GM12864 (cell line): ENCODE measurements around the gene ZNF311.
A peak's percentile ranks its signal among the peaks of the same experiment; 100 is the strongest.

Experiments used
- DNase-seq: peaks from one replicate; pipeline ENCODE4 v3.0.0-alpha.2; 2011; ENCODE audit warnings: low read depth
- H3K4me3 ChIP-seq: 2 replicates; pipeline ENCODE4 v1.5.1; 2011; ENCODE audit warnings: mild to moderate bottlenecking, low read depth, low read length, control low read depth
- CTCF ChIP-seq: IDR thresholded peaks from 2 replicates; pipeline ENCODE4 v1.5.1; 2011; ENCODE audit warnings: low read depth, mild to moderate bottlenecking, moderate library complexity, low read length, control low read depth, inconsistent platforms; ENCODE audit errors: missing control alignments

ZNF311 gene

GRCh38 chr6:29021434-29021833 lies 16.3 kb upstream of the ZNF311 start:
- H3K4me3 ChIP-seq = no peak overlapping the region
- no peak for TF ChIP-seq CTCF
- no peak for DNase-seq

- DNase-seq = no peak
- H3K4me3 ChIP-seq = no peak overlapping the region
- TF ChIP-seq CTCF = no peak
These were observed 14.5 kb upstream of the ZNF311 start for GRCh38 chr6:29019629-29020028.

DNA sequence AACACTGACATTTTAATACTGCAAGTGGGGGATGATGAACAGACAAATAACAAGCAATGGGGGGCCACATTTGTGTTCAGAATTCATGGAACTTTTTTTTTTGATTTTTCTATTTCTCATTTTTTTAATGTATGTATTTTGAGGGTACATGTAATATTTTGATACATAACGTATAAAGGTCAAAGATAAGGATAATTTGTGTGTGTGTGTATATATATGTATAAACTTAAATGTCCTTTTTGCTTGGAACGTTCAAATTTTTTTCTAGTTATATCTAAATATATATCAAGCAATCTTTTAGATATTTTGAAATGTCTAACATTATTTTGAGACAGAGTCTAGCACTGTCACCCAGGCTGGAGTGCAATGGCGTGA lies 12.3 kb upstream of the ZNF311 start:
- TF ChIP-seq CTCF = no peak
- no peak overlapping the region; the same call in 1 of the 2 replicates for H3K4me3 ChIP-seq

GRCh38 chr6:29016559-29017427 lies 11.7 kb upstream of the ZNF311 start:
- peak; percentile 73 for TF ChIP-seq CTCF
- H3K4me3 ChIP-seq = peak overlapping the region; percentile 56
- DNase-seq = peak; percentile 78

More for the DNA sequence above, 12.3 kb upstream of the ZNF311 start:
- no peak for DNase-seq

- H3K4me3 ChIP-seq = no peak overlapping the region
- no peak for DNase-seq
- TF ChIP-seq CTCF = peak; percentile 16
These were observed 9.9 kb upstream of the ZNF311 start for GRCh38 chr6:29014729-29015608.

DNA sequence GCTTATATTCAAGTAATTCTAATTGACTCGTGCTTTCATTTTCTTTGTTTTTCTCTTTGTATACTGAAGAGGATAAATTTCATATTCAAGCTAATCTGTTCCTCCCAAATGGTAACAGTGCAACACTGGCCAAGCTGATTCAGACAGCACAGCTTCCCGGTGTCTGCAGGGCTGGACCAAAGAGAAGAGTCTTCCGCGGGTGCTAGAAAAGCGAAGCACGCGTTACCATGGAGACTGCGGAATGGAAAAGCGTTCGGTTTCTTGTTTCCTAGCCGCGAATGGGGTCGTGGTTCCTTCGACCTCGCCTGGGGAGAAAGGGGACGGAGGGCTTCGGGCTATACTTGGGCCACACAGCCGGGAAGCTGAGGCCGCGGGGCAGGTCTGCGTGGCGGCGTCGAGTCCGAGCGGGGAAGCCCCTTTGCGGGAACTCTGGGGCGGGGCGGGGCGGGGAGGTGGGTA lies 6.2 kb upstream of the ZNF311 start:
- no peak for TF ChIP-seq CTCF
- DNase-seq = no peak
- H3K4me3 ChIP-seq = peak overlapping the region; percentile 39
